ENCODE measurements around the gene ALAD.
"Not testable (repeated sequence)": the region's sequence is repeated elsewhere in the genome, so short reads cannot be mapped to it uniquely, and the experiment has no call there.

ALAD gene

GRCh38 chr9:113387560-113388230 lies 13.4 kb downstream of the ALAD start:
- H3K9me3 ChIP-seq (ENCODE audit: insufficient read depth, low read length): no peaks in the 10 kb centered on the region
- H3K9ac ChIP-seq (ENCODE audit: low read length): no peak overlapping the region
- H2AFZ ChIP-seq (ENCODE audit: low read depth, low read length, severe bottlenecking): no peak overlapping the region
- H3K9me2 ChIP-seq (replicated peaks; ENCODE audit: insufficient read depth, low read length): no peaks in the 10 kb centered on the region
- TF ChIP-seq CTCF (IDR thresholded peaks at IDR 0.05; ENCODE audit: insufficient read depth, low read length, poor library complexity, severe bottlenecking) (no peak), EZH2phosphoT487 (conservative IDR thresholded peaks at IDR 0.05; ENCODE audit: low read length) (no peak)
- H3K4me2 ChIP-seq (ENCODE audit: low read depth, low read length, poor library complexity, severe bottlenecking): no peak overlapping the region
- H4K20me1 ChIP-seq (ENCODE audit: low read depth, low read length): no peaks in the 10 kb centered on the region
- no peaks in the 10 kb centered on the region for H3F3A ChIP-seq (ENCODE audit: insufficient read depth)
- no peaks in the 10 kb centered on the region for H3K27me3 ChIP-seq (ENCODE audit: low read length)
- H3K36me3 ChIP-seq (ENCODE audit: low read length): no peaks in the 10 kb centered on the region
- H3K4me3 ChIP-seq (ENCODE audit: insufficient read depth, low read length, poor library complexity, severe bottlenecking): no peak overlapping the region
- no peak overlapping the region for H3K27ac ChIP-seq (ENCODE audit: low read depth, low read length)
- H3K79me2 ChIP-seq (ENCODE audit: insufficient read depth, low read length): no peaks in the 10 kb centered on the region

- no peaks in the 10 kb centered on the region for H3K9me2 ChIP-seq (replicated peaks; ENCODE audit: insufficient read depth, low read length)
- H3K4me2 ChIP-seq (ENCODE audit: low read depth, low read length, poor library complexity, severe bottlenecking): no peak overlapping the region
- H3K79me2 ChIP-seq (ENCODE audit: insufficient read depth, low read length): no peaks in the 10 kb centered on the region
- no peaks in the 10 kb centered on the region for H3K36me3 ChIP-seq (ENCODE audit: low read length)
- H3K9ac ChIP-seq (ENCODE audit: low read length): no peak overlapping the region
- no peaks in the 10 kb centered on the region for H3F3A ChIP-seq (ENCODE audit: insufficient read depth)
- no peak for TF ChIP-seq EZH2phosphoT487 (conservative IDR thresholded peaks at IDR 0.05; ENCODE audit: low read length)
- TF ChIP-seq CTCF (IDR thresholded peaks at IDR 0.05; ENCODE audit: insufficient read depth, low read length, poor library complexity, severe bottlenecking): no peak
- no peak overlapping the region for H2AFZ ChIP-seq (ENCODE audit: low read depth, low read length, severe bottlenecking)
- H3K4me3 ChIP-seq (ENCODE audit: insufficient read depth, low read length, poor library complexity, severe bottlenecking): no peak overlapping the region
- H3K27ac ChIP-seq (ENCODE audit: low read depth, low read length): no peak overlapping the region
- no peaks in the 10 kb centered on the region for H4K20me1 ChIP-seq (ENCODE audit: low read depth, low read length)
- no peaks in the 10 kb centered on the region for H3K9me3 ChIP-seq (ENCODE audit: insufficient read depth, low read length)
- no peaks in the 10 kb centered on the region for H3K27me3 ChIP-seq (ENCODE audit: low read length)
Measured at GRCh38 chr9:113386571-113387393, 14.3 kb downstream of the ALAD start.

- H3K36me3 ChIP-seq (ENCODE audit: low read length): no peaks in the 10 kb centered on the region
- H2AFZ ChIP-seq (ENCODE audit: low read depth, low read length, severe bottlenecking): no peak overlapping the region
- TF ChIP-seq CTCF (IDR thresholded peaks at IDR 0.05; ENCODE audit: insufficient read depth, low read length, poor library complexity, severe bottlenecking): no peak
- TF ChIP-seq EZH2phosphoT487 (conservative IDR thresholded peaks at IDR 0.05; ENCODE audit: low read length): no peak
- no peak overlapping the region for H3K4me3 ChIP-seq (ENCODE audit: insufficient read depth, low read length, poor library complexity, severe bottlenecking)
- no peak overlapping the region for H3K27ac ChIP-seq (ENCODE audit: low read depth, low read length)
- H3K9me2 ChIP-seq (replicated peaks; ENCODE audit: insufficient read depth, low read length): no peaks in the 10 kb centered on the region
- H3F3A ChIP-seq (ENCODE audit: insufficient read depth): no peaks in the 10 kb centered on the region
- no peaks in the 10 kb centered on the region for H3K79me2 ChIP-seq (ENCODE audit: insufficient read depth, low read length)
- H3K9me3 ChIP-seq (ENCODE audit: insufficient read depth, low read length): no peaks in the 10 kb centered on the region
- no peak overlapping the region for H3K9ac ChIP-seq (ENCODE audit: low read length)
- no peak overlapping the region for H3K4me2 ChIP-seq (ENCODE audit: low read depth, low read length, poor library complexity, severe bottlenecking)
- H3K27me3 ChIP-seq (ENCODE audit: low read length): no peaks in the 10 kb centered on the region
- H4K20me1 ChIP-seq (ENCODE audit: low read depth, low read length): no peaks in the 10 kb centered on the region
Measured at GRCh38 chr9:113381909-113382411, 19.1 kb downstream of the ALAD start.

- H3K4me2 ChIP-seq (ENCODE audit: low read depth, low read length, poor library complexity, severe bottlenecking): not testable (repeated sequence)
Measured at GRCh38 chr9:113381441-113381840, 19.6 kb downstream of the ALAD start.

More at GRCh38 chr9:113381441-113381840, 19.6 kb downstream of the ALAD start:
- H3K79me2 ChIP-seq (ENCODE audit: insufficient read depth, low read length); H3K9ac ChIP-seq (ENCODE audit: low read length); H3K27ac ChIP-seq (ENCODE audit: low read depth, low read length); H3K27me3 ChIP-seq (ENCODE audit: low read length); H3K9me2 ChIP-seq (replicated peaks; ENCODE audit: insufficient read depth, low read length); H3K9me3 ChIP-seq (ENCODE audit: insufficient read depth, low read length); H3K4me3 ChIP-seq (ENCODE audit: insufficient read depth, low read length, poor library complexity, severe bottlenecking); H3F3A ChIP-seq (ENCODE audit: insufficient read depth); H4K20me1 ChIP-seq (ENCODE audit: low read depth, low read length); H3K36me3 ChIP-seq (ENCODE audit: low read length); H2AFZ ChIP-seq (ENCODE audit: low read depth, low read length, severe bottlenecking): not testable (repeated sequence)

All from SU-DHL-6 (cell line).